ENCODE results near the gene SF3B1.

DNA sequence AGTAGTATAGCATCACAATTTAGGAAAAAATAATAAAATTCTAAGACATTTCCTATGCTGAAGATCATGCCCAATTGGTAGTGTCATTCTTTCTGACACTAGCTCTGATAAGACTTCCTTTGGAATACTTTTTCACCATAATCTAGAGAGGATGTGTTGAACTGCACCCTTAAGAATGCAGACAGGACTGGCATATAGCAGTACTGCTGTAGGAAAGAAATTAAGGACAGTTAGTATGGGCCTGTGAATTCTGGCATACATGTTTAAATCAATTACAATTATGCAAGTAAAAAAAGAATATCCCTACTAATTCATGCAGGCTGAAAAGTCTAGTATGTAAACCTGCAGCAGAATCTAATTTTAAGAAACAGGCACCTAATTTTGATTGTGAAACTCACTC lies 15.4 kb downstream of the SF3B1 start:
- TF ChIP-seq, protein P1, sequence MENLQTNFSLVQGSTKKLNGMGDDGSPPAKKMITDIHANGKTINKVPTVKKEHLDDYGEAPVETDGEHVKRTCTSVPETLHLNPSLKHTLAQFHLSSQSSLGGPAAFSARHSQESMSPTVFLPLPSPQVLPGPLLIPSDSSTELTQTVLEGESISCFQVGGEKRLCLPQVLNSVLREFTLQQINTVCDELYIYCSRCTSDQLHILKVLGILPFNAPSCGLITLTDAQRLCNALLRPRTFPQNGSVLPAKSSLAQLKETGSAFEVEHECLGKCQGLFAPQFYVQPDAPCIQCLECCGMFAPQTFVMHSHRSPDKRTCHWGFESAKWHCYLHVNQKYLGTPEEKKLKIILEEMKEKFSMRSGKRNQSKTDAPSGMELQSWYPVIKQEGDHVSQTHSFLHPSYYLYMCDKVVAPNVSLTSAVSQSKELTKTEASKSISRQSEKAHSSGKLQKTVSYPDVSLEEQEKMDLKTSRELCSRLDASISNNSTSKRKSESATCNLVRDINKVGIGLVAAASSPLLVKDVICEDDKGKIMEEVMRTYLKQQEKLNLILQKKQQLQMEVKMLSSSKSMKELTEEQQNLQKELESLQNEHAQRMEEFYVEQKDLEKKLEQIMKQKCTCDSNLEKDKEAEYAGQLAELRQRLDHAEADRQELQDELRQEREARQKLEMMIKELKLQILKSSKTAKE (CRISPR knock-in tag; IDR thresholded peaks at IDR 0.05; ENCODE audit: borderline replicate concordance) = no peak
- no peak for TF ChIP-seq POLR2A (IDR thresholded peaks at IDR 0.05; ENCODE audit: insufficient read depth in 1 of 2, low read depth in 2 of 2, low read length in 2 of 2)
- TF ChIP-seq, protein P2, sequence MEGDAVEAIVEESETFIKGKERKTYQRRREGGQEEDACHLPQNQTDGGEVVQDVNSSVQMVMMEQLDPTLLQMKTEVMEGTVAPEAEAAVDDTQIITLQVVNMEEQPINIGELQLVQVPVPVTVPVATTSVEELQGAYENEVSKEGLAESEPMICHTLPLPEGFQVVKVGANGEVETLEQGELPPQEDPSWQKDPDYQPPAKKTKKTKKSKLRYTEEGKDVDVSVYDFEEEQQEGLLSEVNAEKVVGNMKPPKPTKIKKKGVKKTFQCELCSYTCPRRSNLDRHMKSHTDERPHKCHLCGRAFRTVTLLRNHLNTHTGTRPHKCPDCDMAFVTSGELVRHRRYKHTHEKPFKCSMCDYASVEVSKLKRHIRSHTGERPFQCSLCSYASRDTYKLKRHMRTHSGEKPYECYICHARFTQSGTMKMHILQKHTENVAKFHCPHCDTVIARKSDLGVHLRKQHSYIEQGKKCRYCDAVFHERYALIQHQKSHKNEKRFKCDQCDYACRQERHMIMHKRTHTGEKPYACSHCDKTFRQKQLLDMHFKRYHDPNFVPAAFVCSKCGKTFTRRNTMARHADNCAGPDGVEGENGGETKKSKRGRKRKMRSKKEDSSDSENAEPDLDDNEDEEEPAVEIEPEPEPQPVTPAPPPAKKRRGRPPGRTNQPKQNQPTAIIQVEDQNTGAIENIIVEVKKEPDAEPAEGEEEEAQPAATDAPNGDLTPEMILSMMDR (CRISPR knock-in tag; IDR thresholded peaks at IDR 0.05) = no peak
- TF ChIP-seq, protein P3, sequence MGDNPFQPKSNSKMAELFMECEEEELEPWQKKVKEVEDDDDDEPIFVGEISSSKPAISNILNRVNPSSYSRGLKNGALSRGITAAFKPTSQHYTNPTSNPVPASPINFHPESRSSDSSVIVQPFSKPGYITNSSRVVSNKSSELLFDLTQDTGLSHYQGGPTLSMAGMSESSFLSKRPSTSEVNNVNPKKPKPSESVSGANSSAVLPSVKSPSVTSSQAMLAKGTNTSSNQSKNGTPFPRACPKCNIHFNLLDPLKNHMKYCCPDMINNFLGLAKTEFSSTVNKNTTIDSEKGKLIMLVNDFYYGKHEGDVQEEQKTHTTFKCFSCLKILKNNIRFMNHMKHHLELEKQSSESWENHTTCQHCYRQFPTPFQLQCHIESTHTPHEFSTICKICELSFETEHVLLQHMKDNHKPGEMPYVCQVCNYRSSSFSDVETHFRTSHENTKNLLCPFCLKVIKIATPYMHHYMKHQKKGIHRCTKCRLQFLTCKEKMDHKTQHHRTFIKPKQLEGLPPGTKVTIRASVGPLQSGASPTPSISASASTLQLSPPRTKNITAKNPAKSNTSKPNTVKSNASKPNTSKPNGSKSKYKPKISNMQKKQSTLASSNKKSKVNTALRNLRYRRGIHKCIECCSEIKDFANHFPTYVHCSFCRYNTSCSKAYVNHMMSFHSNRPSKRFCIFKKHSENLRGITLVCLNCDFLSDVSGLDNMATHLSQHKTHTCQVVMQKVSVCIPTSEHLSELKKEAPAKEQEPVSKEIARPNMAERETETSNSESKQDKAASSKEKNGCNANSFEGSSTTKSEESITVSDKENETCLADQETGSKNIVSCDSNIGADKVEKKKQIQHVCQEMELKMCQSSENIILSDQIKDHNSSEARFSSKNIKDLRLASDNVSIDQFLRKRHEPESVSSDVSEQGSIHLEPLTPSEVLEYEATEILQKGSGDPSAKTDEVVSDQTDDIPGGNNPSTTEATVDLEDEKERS (CRISPR knock-in tag; IDR thresholded peaks at IDR 0.05) = no peak
- no peak for TF ChIP-seq NFE2 (CRISPR knock-in tag; IDR thresholded peaks at IDR 0.05)
- TF ChIP-seq ZNF547 (CRISPR knock-in tag; IDR thresholded peaks at IDR 0.05) = no peak
- TF ChIP-seq MEIS1 (CRISPR knock-in tag; IDR thresholded peaks at IDR 0.05; ENCODE audit: borderline replicate concordance) = no peak
- TF ChIP-seq, protein P4, sequence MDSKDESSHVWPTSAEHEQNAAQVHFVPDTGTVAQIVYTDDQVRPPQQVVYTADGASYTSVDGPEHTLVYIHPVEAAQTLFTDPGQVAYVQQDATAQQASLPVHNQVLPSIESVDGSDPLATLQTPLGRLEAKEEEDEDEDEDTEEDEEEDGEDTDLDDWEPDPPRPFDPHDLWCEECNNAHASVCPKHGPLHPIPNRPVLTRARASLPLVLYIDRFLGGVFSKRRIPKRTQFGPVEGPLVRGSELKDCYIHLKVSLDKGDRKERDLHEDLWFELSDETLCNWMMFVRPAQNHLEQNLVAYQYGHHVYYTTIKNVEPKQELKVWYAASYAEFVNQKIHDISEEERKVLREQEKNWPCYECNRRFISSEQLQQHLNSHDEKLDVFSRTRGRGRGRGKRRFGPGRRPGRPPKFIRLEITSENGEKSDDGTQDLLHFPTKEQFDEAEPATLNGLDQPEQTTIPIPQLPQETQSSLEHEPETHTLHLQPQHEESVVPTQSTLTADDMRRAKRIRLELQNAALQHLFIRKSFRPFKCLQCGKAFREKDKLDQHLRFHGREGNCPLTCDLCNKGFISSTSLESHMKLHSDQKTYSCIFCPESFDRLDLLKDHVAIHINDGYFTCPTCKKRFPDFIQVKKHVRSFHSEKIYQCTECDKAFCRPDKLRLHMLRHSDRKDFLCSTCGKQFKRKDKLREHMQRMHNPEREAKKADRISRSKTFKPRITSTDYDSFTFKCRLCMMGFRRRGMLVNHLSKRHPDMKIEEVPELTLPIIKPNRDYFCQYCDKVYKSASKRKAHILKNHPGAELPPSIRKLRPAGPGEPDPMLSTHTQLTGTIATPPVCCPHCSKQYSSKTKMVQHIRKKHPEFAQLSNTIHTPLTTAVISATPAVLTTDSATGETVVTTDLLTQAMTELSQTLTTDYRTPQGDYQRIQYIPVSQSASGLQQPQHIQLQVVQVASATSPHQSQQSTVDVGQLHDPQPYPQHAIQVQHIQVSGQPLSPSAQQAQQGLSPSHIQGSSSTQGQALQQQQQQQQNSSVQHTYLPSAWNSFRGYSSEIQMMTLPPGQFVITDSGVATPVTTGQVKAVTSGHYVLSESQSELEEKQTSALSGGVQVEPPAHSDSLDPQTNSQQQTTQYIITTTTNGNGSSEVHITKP (CRISPR knock-in tag; IDR thresholded peaks at IDR 0.05; ENCODE audit: low read depth) = no peak
